ENCODE data around the gene TBL1Y. TPM values are rescaled to one million over a fixed set of nuclear protein-coding genes. Genes with fewer than 3 reads are reported as not detected.

Gene TBL1Y
- total RNA-seq, 120 experiments from 2014 or later: 0.21 to 0.52 (median 0.29) TPM; not detected in 111

Other genes starting within 250 kb of the TBL1Y start
- not detected for gene AMELY, start 1.1 kb downstream of the TBL1Y start, total RNA-seq

Data from dorsolateral prefrontal cortex (tissue), 118 donors.